Measurements from ENCODE around the gene GLT8D1. TPM values are rescaled to one million over a fixed set of nuclear protein-coding genes. Genes with fewer than 3 reads are reported as not detected.

Gene GLT8D1
- total RNA-seq, 4 donors from 2014 or later: 27.4 to 41.9 (median 35.9) TPM

DNA sequence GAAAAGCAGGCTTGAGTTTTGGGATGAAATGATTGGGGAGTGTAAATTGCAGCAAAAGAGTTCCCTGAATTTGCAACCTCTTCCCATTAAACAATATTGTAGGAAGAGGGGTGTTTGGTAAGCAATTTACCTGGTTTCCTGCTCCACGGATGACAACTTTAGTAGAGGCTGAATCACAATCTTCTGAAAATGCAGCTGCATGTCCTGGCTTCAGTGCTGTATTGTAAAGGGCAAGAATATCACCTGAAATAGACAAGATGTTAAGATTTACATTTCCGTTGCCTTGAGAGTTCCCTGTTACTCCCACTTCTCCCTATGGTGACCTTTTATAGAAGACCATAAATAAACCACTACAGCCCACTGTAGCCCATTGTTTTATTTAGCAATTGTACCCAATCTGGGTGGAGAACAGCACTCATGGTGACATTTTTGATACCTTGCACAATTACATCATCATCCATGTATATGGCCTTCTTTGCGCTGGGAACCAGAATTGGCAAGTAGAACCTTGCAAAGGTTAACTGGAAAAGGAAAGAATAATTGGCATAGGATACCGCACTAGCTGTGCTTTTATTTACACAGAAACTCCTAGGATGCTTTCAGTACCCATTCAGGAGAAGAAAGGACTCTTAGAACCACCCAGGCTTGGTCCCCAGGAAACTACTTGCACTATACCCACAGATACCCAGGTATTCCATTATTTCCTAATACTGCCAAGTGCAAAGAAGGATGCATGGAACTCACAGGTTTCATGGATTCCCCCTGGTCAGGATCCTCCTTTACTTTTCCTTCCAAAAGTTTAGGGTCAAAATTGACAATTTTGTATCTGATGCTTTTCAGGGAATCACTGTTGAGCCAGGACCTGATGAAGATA lies 9.6 kb downstream of the GLT8D1 start:
- H3K4me3 ChIP-seq (ENCODE audit: low read depth, poor library complexity, severe bottlenecking): no peak overlapping the region
- TF ChIP-seq POLR2A (IDR thresholded peaks at IDR 0.05): no peak
- intact Hi-C loops (cut with DNase I; ENCODE audit: low total_unique reads): no loop called here
- DNase-seq (ENCODE audit: low spot score in 2 of 2): no peak
- WGBS, 2 donors: 83 to 84% methylated on average over 4 of the region's 4 CpGs

DNA sequence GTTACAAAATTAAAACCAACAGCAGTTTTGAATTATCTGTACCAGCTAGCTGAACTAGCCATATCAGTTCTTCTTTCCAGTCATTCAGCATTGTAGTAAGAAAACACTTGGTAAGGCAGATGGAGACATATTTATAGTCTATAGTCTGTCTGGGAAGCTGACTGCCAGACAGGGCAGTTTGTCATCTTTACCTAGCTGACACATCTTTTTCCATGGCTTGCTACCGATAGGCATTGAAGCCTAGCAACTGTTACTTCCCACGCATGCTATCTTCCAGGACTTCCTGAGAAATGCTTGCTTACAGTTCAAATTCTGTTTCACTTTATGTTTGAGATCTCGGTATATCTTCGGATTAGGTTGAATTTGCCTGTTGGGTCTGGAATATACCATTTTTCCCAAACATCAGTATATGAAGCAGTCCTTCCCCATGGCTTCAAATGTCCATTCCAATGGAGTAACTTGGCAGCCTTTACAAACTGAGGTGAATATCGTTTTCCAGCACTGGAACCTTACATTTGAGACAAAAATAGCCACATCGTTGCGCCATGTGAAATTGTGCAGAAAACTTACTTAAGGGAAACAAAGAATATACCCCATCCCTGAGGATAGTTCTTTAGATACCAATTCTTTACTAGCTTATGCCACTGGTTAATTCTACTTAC lies 10.9 kb downstream of the GLT8D1 start:
- no peak overlapping the region for H3K4me3 ChIP-seq (ENCODE audit: low read depth, poor library complexity, severe bottlenecking)
- TF ChIP-seq POLR2A (IDR thresholded peaks at IDR 0.05): no peak
- TF ChIP-seq, protein P1, sequence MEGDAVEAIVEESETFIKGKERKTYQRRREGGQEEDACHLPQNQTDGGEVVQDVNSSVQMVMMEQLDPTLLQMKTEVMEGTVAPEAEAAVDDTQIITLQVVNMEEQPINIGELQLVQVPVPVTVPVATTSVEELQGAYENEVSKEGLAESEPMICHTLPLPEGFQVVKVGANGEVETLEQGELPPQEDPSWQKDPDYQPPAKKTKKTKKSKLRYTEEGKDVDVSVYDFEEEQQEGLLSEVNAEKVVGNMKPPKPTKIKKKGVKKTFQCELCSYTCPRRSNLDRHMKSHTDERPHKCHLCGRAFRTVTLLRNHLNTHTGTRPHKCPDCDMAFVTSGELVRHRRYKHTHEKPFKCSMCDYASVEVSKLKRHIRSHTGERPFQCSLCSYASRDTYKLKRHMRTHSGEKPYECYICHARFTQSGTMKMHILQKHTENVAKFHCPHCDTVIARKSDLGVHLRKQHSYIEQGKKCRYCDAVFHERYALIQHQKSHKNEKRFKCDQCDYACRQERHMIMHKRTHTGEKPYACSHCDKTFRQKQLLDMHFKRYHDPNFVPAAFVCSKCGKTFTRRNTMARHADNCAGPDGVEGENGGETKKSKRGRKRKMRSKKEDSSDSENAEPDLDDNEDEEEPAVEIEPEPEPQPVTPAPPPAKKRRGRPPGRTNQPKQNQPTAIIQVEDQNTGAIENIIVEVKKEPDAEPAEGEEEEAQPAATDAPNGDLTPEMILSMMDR (IDR thresholded peaks at IDR 0.05): no peak
- no peak for DNase-seq (ENCODE audit: low spot score in 2 of 2)
- WGBS, 2 donors: 81 to 84% methylated on average over 7 of the region's 7 CpGs
- intact Hi-C loops (cut with DNase I; ENCODE audit: low total_unique reads): no loop called here

DNA sequence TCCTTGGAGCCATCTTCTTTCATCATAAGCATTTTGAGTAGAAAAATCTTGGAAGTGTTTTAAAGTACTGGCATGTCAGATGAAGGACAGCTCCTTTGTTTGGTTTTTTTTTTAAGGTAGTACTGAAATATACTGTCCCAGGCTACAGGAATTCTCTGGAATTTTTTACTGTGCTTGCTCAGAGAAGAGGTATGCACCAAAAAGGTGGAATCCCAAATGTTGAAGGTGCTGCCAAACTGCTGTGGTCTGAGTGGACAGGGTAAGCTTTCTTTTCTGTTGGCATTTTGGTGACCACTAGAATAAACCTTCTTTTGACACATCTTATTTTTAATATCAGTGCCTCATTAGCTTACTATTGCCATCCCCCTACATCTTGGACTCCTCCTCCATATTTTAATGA lies 12.5 kb downstream of the GLT8D1 start:
- no peak overlapping the region for H3K4me3 ChIP-seq (ENCODE audit: low read depth, poor library complexity, severe bottlenecking)
- TF ChIP-seq POLR2A (IDR thresholded peaks at IDR 0.05): no peak
- TF ChIP-seq, protein P1 (IDR thresholded peaks at IDR 0.05): no peak
- DNase-seq (ENCODE audit: low spot score in 2 of 2): no peak
- intact Hi-C loops (cut with DNase I; ENCODE audit: low total_unique reads): no loop called here

DNA sequence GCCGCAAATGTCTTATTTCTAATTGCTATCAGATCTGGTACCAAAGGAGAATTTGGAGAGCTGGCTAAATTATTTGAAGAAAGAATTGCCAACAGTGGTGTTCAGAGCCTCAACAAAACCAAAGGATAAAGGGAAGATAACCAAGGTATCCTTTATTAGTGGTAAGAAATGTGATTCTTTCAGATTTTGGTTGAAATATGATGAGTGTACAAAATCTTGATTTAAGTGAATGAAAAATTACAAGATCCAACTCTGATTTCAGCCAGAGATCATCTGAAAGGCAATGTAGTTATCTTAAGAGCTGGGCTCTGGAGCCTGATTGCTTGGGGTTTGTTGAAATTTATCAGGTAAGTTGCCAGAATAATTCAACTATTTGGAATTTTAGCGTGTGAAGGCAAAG lies 15.0 kb downstream of the GLT8D1 start:
- intact Hi-C loops (cut with DNase I; ENCODE audit: low total_unique reads): no loop called here
- no peak overlapping the region for H3K4me3 ChIP-seq (ENCODE audit: low read depth, poor library complexity, severe bottlenecking)
- WGBS, 2 donors: 83 to 92% methylated on average over 2 of the region's 2 CpGs
- no peak for TF ChIP-seq POLR2A (IDR thresholded peaks at IDR 0.05)
- TF ChIP-seq, protein P1 (IDR thresholded peaks at IDR 0.05): no peak
- no peak for DNase-seq (ENCODE audit: low spot score in 2 of 2)

DNA sequence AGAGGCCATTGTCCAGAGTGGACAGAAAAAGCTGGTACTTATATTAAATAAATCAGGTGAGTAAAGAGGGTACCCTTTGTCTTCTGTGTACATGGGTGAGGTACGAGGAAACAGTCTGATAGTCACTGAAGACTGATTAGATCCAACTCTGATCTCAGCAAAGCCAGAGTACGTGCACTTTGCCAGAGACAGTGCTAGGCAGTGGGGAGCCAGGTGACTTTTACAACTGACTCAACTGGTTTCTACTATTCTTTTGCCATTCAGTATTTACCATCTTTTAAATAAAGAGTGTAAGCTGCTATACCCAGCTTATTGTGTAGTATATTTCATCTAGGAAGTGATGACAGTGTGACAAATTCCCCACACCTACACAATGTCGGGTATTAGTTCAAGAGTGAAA lies 16.4 kb downstream of the GLT8D1 start:
- no peak for TF ChIP-seq POLR2A (IDR thresholded peaks at IDR 0.05)
- TF ChIP-seq, protein P1 (IDR thresholded peaks at IDR 0.05): no peak
- intact Hi-C loops (cut with DNase I; ENCODE audit: low total_unique reads): loop anchor here (10.0 kb wide), 1 partner anchor 234 kb away; the partner anchor contains the start of genes NISCH and TNNC1
- WGBS, 2 donors: 73 to 79% methylated on average over 3 of the region's 3 CpGs
- no peak overlapping the region for H3K4me3 ChIP-seq (ENCODE audit: low read depth, poor library complexity, severe bottlenecking)
- no peak for DNase-seq (ENCODE audit: low spot score in 2 of 2)

DNA sequence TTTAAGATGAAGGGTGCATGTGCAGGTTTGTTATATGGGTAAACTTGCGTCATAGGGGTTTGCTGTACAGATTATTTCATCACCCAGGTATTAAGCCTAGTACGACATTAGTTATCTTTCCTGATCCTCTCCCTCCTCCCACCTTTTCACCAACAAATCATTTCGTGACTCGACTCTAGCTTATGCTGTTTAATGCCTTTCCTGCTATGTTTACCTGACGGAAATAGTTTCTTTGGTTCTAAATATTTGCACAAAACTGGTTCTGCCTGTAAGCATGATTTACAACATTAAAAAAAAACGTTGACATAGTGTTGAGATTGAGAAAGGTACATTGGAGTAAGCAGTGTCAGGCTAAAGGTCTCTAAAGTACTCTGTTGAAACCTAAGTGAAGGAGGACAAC lies 17.3 kb downstream of the GLT8D1 start:
- H3K4me3 ChIP-seq (ENCODE audit: low read depth, poor library complexity, severe bottlenecking): no peak overlapping the region
- no peak for TF ChIP-seq POLR2A (IDR thresholded peaks at IDR 0.05)
- DNase-seq (ENCODE audit: low spot score in 2 of 2): no peak
- intact Hi-C loops (cut with DNase I; ENCODE audit: low total_unique reads): loop anchor here (10.0 kb wide), 1 partner anchor 233 kb away; the partner anchor contains the start of genes NISCH and TNNC1
- WGBS, 2 donors: 63 to 68% methylated on average over 6 of the region's 6 CpGs
